HG02840 (cell line): ENCODE data around the gene TULP4.

Experiments
- ATAC-seq: cut with Tn5 transposase; IDR thresholded peaks from one replicate; pipeline ENCODE4 v1.9.1; 2021; ENCODE audit warnings: mild to moderate bottlenecking, moderate library complexity, moderate number of reproducible peaks; ENCODE audit not compliant: unreplicated experiment, low FRiP score

Gene TULP4

DNA sequence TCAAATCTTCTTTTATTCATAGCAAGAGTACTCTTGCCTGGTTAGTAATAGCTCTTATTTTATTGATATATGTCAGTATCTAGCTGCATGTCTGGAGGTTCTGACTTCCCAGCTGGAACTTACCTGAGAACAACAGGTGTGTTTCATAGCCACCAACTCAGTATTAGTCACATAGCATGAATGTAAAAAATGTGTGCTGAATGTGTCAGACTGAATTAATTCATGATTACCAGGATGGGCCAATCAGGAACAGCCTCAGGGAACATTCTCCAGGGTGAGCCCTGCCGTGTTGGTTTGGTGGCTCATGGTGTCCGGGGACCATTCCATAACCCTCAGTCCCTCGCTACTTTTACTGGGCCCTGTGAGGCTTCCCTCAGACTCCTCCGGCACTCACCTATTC is 99.7 kb downstream of the TULP4 start:
- no peak for ATAC-seq

DNA sequence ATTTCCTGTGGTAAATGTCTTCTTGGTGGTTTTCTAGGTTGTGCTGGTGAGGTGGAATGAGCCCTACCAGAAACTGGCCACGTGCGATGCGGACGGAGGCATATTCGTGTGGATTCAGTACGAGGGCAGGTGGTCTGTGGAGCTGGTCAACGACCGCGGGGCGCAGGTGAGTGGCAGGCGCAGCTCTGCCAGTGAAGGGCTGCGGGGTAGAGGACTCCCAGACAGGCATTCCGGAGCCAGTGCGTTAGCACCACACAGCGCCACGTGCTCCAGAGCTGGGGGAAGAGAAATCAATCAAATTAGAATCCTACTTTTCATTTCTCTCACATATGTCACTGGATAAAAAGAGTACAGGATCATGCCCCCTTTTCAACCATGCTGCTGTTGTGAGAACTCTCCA is 100.8 kb downstream of the TULP4 start:
- ATAC-seq = no peak

DNA sequence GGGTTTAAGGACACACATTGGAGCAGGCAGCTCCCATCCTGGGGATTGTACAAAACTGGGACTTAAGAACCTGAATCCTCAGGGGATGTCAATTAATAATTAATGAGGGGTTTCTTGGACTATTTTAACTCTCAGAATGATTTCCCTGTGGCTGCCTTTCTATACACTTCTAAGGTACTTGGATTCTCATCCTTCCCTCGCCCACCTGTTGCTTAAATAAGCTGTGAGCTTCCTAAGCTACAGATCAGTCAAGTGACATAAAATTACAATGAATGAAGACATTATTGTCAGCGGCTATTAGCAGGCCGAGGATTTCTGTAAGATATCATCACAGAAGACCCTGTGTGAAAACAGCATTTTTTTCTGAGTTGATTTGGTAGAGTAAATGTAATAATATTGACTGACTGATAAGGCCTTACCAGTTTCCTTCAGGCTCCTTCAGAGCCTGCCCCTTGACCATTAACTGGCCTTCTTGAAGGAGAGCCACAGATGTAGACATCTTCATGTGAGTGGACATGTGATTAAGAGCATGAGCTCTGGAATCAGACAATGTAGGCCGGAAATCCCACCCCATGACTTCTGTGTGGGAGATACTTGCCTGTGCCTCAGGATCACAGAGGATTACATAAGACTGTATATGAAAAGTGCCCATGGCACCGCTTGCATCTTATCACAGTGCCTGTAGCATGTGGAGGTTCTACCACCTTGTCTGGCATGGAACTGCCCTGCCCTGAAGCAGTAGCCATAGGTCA is 101.7 kb downstream of the TULP4 start:
- no peak for ATAC-seq

GRCh38 chr6:158414851-158415262 is 102.6 kb downstream of the TULP4 start:
- no peak for ATAC-seq

GRCh38 chr6:158415666-158416065 is 103.4 kb downstream of the TULP4 start:
- no peak for ATAC-seq

GRCh38 chr6:158416883-158417759 is 104.9 kb downstream of the TULP4 start:
- no peak for ATAC-seq

DNA sequence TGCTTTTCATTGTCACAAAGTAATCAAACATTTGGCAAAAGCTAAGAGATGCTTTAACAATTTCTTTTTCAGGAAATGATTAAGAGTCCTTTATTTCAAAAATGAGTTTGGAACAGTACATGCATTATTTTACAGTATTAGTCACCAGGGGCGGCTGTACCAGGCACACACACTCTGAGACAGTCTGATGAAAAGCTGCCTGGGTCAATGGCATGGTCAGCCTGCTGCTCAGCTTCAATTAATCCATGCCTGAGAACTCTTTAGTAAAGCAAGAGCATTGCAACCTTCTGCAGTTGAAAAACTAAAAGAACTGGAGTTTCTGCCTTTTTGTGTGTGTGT is 105.5 kb downstream of the TULP4 start:
- ATAC-seq = no peak

DNA sequence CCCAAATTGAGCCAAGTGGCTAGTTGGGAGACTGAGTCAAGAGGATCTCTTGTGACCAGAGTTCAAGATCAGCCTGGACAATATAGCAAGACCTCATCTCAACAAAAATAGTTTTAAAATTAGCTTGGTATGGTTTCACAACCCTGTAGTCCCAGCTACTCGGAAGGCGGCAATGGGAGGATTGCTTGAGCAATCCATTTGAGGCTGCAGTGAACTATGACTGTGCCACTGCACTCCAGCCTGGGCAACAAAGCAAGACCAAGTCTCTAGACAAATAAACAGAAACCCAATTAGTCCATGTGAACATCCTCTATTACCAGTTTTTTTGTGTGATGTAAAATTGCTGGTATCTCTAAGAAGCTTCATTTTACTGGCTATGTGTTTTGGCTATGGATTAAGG is 106.2 kb downstream of the TULP4 start:
- ATAC-seq = no peak

DNA sequence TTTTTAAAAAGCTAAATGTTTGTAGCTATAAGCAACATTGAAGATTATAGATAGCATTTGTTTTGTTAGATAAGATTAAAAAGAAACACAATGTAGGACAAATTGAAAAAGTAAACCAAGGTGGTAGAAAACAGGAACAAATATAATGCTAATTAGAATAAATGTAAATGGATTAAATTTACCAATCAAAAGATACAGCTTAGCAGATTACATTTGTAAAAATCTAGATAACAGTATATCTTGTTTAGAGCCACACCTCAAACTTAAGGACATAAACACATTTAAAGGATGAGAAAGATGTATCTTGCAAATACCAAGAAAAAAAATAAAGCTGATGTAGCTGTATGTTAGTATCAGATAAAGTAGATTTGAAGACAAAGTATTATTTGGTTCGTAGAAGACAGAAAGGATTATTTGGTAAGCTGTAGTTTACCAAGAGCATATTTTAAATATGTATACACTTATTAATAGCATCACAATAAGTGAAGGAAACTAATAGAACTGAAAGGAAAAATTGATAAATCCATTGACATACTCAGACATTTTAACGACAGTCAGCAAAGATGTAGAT is 107.2 kb downstream of the TULP4 start:
- no peak for ATAC-seq

GRCh38 chr6:158421381-158421780 is 109.1 kb downstream of the TULP4 start:
- no peak for ATAC-seq

DNA sequence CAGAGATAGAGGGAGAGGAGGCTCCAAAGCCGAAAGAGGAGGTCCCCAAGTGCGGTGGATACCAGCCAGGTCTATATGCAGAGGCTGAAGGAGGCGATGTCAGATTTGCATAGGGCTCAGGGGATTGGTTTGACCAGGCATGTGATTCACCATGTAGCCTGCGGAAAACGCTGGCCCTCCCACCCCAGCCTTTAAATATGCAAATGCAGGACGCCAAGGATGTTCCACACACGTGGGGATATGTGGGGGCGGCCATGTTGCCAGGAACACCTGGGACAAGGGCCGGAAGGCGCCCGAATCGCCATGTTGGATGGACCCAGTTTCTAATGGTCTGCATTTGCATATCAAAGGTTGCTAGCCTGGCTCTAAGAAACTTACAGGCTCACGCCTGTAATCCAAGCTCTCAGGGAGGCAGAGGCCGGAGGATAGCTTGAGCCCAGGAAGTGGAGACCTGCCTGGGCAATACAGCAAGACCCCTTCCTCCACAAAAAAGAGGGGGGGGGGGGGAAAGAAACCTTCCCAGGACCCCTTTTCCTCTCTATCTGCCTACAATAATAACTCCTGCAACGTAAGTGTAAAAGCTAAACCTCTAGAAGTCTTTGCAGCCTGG is 110.5 kb downstream of the TULP4 start:
- no peak for ATAC-seq

GRCh38 chr6:158431036-158431435 is 118.8 kb downstream of the TULP4 start:
- no peak for ATAC-seq

DNA sequence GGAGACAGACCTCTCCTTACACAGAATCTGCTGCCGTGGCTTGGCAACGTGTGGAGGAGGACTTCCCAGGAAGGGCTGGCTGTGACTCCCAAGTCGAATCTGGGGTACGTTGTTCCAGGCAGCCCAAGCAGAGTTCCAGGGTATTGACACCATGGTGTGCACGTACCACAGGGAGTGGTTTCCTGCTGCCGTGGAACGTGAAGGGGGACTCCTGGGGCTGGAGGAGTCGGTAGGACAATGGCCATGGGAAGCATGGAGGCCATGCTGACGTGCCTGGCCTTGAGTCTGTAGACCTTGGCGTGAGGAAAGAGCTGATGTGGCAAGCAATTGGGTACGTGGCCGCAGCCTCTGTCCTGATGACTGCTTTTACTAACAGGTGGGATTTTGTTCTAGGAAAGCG is 119.3 kb downstream of the TULP4 start:
- ATAC-seq = no peak

GRCh38 chr6:158437571-158437970 is 125.3 kb downstream of the TULP4 start:
- ATAC-seq = no peak

DNA sequence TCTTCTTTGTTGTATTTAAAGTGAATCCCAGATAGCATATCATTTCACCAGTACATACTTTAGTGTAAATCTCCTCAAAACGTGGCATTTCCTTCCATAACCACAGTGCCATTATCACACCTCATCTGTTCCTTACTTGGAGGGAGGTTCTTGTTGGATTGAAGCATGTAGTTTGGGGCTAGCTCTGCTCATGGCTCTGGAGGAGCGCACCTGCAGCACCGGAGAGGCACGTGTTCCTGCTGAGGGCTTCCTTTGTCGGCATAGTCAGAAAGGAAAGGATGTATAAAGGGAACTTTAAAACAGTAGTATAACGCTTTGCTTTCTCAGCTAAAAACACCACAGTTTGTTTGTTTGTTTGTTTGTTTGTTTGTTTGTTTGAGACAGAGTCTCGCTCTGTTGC is 126.0 kb downstream of the TULP4 start:
- ATAC-seq = no peak

- ATAC-seq = peak; percentile 81
These were observed 127.0 kb downstream of the TULP4 start for GRCh38 chr6:158439255-158439654.

DNA sequence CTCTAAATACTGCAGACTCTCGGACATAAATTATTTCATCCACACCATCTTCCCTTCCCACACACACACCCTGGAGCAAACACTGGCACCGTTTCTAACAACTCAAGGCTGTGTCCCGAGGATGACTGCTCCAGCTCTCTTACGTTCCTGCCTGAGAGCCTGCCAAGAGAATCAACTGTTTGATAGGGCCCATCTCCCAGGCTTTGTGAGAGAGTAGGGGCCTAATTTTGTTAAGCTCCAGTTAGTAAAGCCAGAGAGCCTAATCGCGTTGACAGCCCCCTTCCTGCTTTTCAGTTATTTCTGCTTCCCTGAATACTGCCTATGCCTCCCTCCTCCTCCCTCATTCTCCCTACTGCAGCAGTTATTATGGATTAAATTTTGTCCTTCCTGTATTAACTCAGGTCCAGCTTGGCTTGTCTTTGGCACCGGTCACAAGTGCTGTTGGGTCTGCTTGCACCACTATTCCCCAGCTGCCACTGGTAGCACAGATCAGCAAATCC is 129.5 kb downstream of the TULP4 start:
- ATAC-seq = no peak

DNA sequence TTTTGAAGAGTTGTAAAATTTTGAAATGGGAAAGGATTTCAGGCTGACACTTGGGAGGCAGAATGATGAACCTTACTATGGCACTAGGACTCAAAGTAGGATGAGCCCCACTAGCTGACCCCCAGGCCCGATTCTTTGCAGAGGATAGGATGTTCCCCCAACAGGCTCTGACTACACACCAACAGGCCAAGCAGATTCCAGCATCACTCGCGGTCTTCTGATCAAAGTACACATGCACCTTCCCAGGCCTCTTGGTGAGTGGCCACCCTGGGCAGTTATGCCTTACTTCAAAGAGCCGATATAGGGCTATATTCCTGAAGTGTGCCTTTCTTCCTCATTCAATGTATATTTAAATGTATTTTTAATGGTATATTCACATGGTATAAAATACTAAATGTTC is 130.0 kb downstream of the TULP4 start:
- no peak for ATAC-seq

DNA sequence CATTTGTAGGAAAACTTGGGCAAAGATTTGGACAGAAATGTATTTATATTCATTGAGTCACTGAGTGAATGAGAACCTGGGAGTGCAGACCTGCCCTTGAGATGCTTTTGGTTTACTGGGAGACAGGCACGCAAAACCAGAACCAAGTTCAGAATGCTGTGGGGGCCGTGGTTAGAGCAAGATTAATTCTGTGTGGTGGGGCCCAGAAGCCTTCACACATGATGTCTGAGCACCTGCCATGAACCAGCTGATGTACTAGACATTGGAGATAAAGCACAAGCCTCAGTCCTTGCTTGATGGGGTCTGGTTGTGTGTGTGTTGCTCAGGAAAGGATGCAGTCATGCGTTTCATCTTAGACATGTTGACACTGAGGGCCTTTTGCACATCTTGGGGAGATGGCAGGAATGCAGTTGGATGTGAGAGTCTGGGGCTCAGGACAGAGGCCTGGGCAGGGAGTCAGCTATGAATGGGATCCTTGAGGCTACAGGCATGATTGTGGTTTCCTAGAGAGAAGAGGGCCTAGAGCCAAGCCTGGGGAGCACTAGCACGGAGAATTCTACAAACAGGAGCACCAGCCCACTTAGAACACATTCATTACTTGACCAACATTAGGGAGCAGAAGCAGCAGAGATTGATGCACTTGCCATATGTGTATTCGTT is 133.3 kb downstream of the TULP4 start:
- ATAC-seq = no peak

DNA sequence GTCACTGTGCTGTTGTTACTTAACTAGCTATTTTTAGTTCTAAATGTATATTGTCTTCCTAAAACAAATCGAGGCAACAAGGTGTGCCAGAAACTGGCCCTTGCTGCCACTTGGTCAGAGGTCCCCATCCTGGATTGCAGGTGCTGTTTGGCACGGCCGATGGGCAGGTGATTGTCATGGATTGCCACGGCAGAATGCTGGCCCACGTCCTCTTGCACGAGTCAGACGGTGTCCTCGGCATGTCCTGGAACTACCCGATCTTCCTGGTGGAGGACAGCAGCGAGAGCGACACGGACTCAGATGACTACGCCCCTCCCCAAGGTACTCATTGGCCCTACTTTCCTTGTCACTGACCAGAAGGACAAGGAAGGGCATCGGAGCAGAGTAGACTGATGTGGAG is 136.6 kb downstream of the TULP4 start:
- ATAC-seq = no peak
